Common myeloid progenitor, CD34-positive (primary cell): Measurements from ENCODE around the gene TPST2.

Experiments
- CTCF ChIA-PET: fragments of 350-600 bp; sonication (Branson Sonifier 250); formaldehyde crosslinking; loops from one replicate; lab custom pipeline; 2021; ENCODE audit warnings: antibody characterized with exemption; lab: Charles Lee
- POLR2A ChIA-PET: fragments of 350-600 bp; sonication (Branson Sonifier 250); formaldehyde crosslinking; loops from one replicate; lab custom pipeline; 2021; ENCODE audit warnings: antibody characterized with exemption; lab: Charles Lee
- DNase-seq, 3 donors: peaks; one replicate each; pipeline versions ENCODE4 v3.0.0 to v3.0.0-alpha.2; 2013
- H3K27ac ChIP-seq, 2 experiments: 1 replicate in 1 of 2; 2 replicates in 1 of 2; pipeline ENCODE4 v1.7.0; 2013; ENCODE audit warnings: inconsistent platforms in 2 of 2, low read length in 2 of 2, mild to moderate bottlenecking in 2 of 2, low read depth in 1 of 2, moderate library complexity in 1 of 2; ENCODE audit not compliant: severe bottlenecking in 2 of 2, insufficient read depth in 1 of 2, poor library complexity in 1 of 2
- H3K27me3 ChIP-seq, 5 experiments: replicated peaks in 2 of 5; 1 replicate in 3 of 5; 2 replicates in 2 of 5; pipeline versions ENCODE4 v1.6.1 to v1.7.0; 2013; ENCODE audit warnings: low read length in 4 of 5, mild to moderate bottlenecking in 2 of 5, moderate library complexity in 2 of 5, inconsistent platforms in 1 of 5; ENCODE audit not compliant: insufficient read depth in 5 of 5, control insufficient read depth in 4 of 5
- H3K36me3 ChIP-seq, 4 experiments: 1 replicate in 2 of 4; 2 replicates in 2 of 4; pipeline versions ENCODE4 v1.6.1 to v1.7.0; 2013; ENCODE audit warnings: low read length in 3 of 4, control low read depth in 1 of 4, mild to moderate bottlenecking in 1 of 4; ENCODE audit not compliant: control insufficient read depth in 4 of 4, insufficient read depth in 4 of 4
- H3K4me1 ChIP-seq, 4 experiments: 1 replicate in 3 of 4; 2 replicates in 1 of 4; pipeline versions ENCODE4 v1.6.1 to v1.7.1; 2013; ENCODE audit warnings: low read length in 3 of 4, mild to moderate bottlenecking in 3 of 4, control low read depth in 1 of 4, inconsistent platforms in 1 of 4, moderate library complexity in 1 of 4; ENCODE audit not compliant: control insufficient read depth in 4 of 4, insufficient read depth in 4 of 4; ENCODE audit errors: control extremely low read depth in 1 of 4
- H3K4me3 ChIP-seq, 7 experiments: 1 replicate in 4 of 7; 2 replicates in 3 of 7; pipeline versions ENCODE4 v1.5.1 to v1.7.0; 2013; ENCODE audit warnings: mild to moderate bottlenecking in 7 of 7, low read length in 6 of 7, moderate library complexity in 6 of 7, inconsistent platforms in 2 of 7, low read depth in 2 of 7, control low read depth in 1 of 7; ENCODE audit not compliant: insufficient read depth in 4 of 7, control insufficient read depth in 1 of 7; ENCODE audit errors: extremely low read depth in 1 of 7
- H3K9me3 ChIP-seq, 5 experiments: 1 replicate in 4 of 5; 2 replicates in 1 of 5; pipeline versions ENCODE4 v1.6.1 to v1.7.1; 2013; ENCODE audit warnings: low read length in 4 of 5, mild to moderate bottlenecking in 2 of 5, inconsistent platforms in 1 of 5, low read depth in 1 of 5, moderate library complexity in 1 of 5; ENCODE audit not compliant: control insufficient read depth in 4 of 5, insufficient read depth in 2 of 5; ENCODE audit errors: control extremely low read depth in 1 of 5
- WGBS: methylation state at CpG from one replicate; pipeline ENCODE4 v1.1.5; 2013; ENCODE audit not compliant: insufficient coverage; 5-methylcytosine and 5-hydroxymethylcytosine counted together

The TPST2 gene

DNA sequence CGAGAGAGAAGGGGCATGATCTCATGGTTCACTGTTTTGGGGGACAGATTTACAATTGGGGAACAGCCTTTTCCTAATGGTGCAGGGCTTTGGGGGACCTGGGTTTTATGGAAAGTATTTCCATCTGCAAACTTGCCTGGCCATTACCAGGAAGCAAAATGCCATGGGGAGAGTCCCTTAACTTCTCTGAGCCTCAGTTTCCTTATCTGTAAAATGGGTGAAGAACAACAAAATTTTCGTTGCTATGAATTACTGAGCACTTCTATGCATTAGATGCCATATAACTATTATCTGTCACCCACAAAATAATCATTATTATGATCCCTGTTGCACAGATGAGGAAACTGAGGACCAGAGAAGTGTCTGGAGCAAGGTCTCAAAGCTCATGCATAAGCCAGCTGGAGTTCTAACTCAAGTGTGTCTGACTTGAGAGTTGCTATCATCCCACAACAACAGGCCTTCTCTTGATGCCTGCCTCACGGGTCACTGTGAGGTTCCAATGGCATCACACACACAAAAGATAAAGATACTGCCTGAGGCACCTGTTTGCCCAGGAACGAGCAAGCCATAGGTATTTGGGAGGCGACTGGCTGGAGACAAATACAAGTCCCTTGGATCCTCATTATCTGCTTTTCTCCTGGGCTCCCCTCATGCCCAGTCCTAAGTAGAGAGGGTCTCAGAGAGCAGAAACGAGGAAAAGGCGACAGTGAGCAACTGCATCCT is 15.8 kb downstream of the TPST2 start:
- peak overlapping the region in 1 of 2 experiments; percentile 73 for H3K27ac ChIP-seq
- no peaks in the 10 kb centered on the region for H3K27me3 ChIP-seq
- ChIA-PET CTCF (interaction anchor here (1.4 kb wide), 2 partner anchors 23 to 61 kb away, joined by 3 read pairs; no protein-coding TSS in a partner anchor), POLR2A (no interaction called here)
- peaks cover 25 to 80% (median 63%) of the 10 kb centered on the region in 4 experiments for H3K4me1 ChIP-seq
- peaks cover 0 to 5% (median 0%) of the 10 kb centered on the region in 4 experiments for H3K36me3 ChIP-seq
- no peaks in the 10 kb centered on the region for H3K9me3 ChIP-seq
- no peak for DNase-seq
- 63% methylated on average over 3 of the region's 7 CpGs for WGBS
- H3K4me3 ChIP-seq: peak overlapping the region in 2 of 7 experiments; percentile 11 to 38

- WGBS: 2% methylated on average over 9 of the region's 10 CpGs
- ChIA-PET POLR2A (interaction anchor here (0.7 to 1.5 kb wide), 3 partner anchors 27 to 90 kb away, joined by 3 read pairs; partner anchors contain the start of genes HPS4 and SRRD), CTCF (interaction anchor here (0.6 to 2.3 kb wide), 8 partner anchors 8 to 72 kb away, joined by 3 to 8 read pairs (median 3); no protein-coding TSS in a partner anchor)
- Histone ChIP-seq H3K27me3 (no peaks in the 10 kb centered on the region), H3K4me1 (peaks cover 25 to 77% (median 59%) of the 10 kb centered on the region in 4 experiments), H3K9me3 (no peaks in the 10 kb centered on the region), H3K4me3 (peak overlapping the region in 3 of 7 experiments; percentile 14 to 38 (median 28)), H3K36me3 (peaks cover 0 to 3% (median 0%) of the 10 kb centered on the region in 4 experiments), H3K27ac (peak overlapping the region in 1 of 2 experiments; percentile 73)
- peak; percentile 79 to 96 (median 92) for DNase-seq
Observed at GRCh38 chr22:26573026-26573662, 16.8 kb downstream of the TPST2 start.

DNA sequence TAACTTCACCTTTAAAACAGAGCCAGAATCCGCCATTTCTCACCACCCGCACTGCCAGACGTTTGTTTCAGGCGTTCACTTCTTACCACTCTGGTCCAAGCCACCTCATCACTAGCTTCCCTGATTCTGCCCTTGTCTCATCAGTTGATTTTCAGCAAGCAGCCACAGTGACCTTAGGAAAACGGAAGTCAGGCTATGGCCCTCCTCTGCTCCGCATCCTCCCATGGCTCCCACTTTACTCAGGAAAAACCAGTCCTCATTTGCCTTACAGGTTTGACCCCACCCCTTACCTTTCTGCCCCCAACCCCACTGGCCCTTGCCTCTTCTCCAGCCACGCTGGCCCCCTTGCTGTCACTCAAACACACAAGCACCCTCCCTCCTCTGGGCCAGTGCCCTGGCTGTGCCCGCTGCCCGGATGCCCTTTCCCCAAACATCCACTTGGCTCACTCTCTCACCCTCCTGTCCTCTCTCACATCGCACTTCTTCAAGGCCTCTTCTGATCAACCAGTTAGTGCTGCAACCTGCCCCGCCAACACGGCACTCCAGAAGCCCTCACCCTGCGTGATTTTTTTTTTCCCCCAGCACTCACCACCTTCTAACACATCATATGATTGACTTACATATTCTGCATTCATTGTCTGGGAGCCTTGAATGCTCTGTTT is 18.9 kb downstream of the TPST2 start:
- no peak for DNase-seq
- no peak overlapping the region for H3K27ac ChIP-seq
- H3K4me3 ChIP-seq: no peak overlapping the region
- H3K9me3 ChIP-seq: no peaks in the 10 kb centered on the region
- no peaks in the 10 kb centered on the region for H3K27me3 ChIP-seq
- 90% methylated on average over 13 of the region's 13 CpGs for WGBS
- POLR2A ChIA-PET: no interaction called here
- CTCF ChIA-PET: interaction anchor here (0.7 to 1.5 kb wide), 3 partner anchors 8 to 16 kb away, joined by 3 to 5 read pairs (median 3); no protein-coding TSS in a partner anchor
- peaks cover 0 to 3% (median 0%) of the 10 kb centered on the region in 4 experiments for H3K36me3 ChIP-seq
- peaks cover 19 to 77% (median 55%) of the 10 kb centered on the region in 4 experiments for H3K4me1 ChIP-seq

DNA sequence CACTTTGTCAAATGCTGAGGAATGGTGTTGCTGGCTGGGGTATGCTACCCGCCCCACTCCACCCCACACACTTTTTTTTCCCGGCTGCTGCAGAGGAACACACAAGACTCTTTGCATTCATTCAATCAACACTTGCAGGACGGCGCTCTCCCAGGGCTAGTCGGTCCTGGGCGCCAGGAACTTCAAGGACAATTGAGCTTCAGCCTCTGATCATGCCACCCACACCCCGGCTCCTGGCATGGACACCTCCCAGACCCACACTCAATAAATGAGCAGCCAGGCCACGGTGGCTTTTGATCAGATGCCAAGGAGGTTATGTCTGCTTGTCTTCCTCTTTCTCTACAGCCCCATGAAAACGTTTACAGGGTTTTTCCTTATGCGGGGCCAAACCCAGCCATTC is 19.8 kb downstream of the TPST2 start:
- no peaks in the 10 kb centered on the region for H3K9me3 ChIP-seq
- no peak overlapping the region for H3K27ac ChIP-seq
- peaks cover 18 to 76% (median 54%) of the 10 kb centered on the region in 4 experiments for H3K4me1 ChIP-seq
- ChIA-PET POLR2A (no interaction called here), CTCF (interaction anchor here (0.7 to 1.5 kb wide), 2 partner anchors 13 to 15 kb away, joined by 3 read pairs; no protein-coding TSS in a partner anchor)
- H3K36me3 ChIP-seq: peaks cover under 1 to 6% (median 2%) of the 10 kb centered on the region in 4 experiments
- H3K27me3 ChIP-seq: no peaks in the 10 kb centered on the region
- DNase-seq: peak in 2 of 3 donors; percentile 80 to 82
- WGBS: 2% methylated on average over 10 of the region's 10 CpGs
- peak overlapping the region in 2 of 7 experiments; percentile 16 to 26 for H3K4me3 ChIP-seq

DNA sequence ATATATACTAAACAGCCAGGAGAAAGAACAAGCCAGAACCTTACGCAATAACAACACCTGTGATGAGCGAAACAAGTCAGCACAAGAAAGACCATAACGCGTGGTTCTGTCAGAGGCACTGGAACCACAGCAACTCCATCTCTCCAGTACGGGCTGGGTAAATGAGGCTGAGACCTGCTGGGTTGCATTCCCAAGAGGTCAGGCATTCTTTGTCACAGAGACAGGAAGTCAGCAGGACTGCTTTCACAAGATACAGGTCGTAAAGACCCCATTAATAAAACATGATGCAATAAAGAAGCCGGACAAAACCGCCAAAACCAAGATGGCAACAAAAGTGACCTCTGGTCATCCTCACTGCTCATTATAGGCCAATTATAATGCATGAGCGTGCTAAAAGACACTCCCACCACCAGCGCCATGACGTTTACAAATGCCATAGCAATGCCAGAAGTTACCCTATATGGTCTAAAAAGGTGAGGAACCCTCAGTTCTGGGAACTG is 21.7 kb downstream of the TPST2 start:
- 85% methylated on average over 9 of the region's 11 CpGs for WGBS
- Histone ChIP-seq H3K36me3 (peaks cover 4 to 15% (median 10%) of the 10 kb centered on the region in 4 experiments), H3K4me3 (no peak overlapping the region), H3K4me1 (peaks cover 7 to 57% (median 39%) of the 10 kb centered on the region in 4 experiments), H3K27ac (no peak overlapping the region), H3K9me3 (no peaks in the 10 kb centered on the region), H3K27me3 (no peaks in the 10 kb centered on the region)
- DNase-seq: no peak
- ChIA-PET POLR2A (interaction anchor here (1.3 kb wide), 1 partner anchor 15 kb away, joined by 3 read pairs; no protein-coding TSS in a partner anchor), CTCF (no interaction called here)

DNA sequence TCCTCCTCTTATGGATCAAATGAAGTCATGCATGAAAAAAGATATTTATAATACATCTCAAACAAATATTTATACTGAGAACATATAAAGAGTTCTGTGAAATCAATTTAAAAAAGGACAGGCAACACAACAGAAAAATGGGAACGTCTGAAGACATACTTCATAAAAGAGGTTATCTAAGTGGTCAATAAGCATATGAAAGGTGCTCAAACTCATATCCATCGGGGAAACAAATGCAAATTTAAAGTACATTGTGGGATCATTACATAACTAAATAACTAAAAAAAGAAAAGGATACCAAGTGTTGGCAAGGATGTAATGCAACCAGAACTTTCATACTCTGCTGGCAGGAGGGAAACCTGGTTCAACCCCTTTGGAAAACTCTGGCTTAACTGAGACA is 22.3 kb downstream of the TPST2 start:
- H3K4me1 ChIP-seq: peaks cover 5 to 51% (median 33%) of the 10 kb centered on the region in 4 experiments
- peaks cover 4 to 15% (median 10%) of the 10 kb centered on the region in 4 experiments for H3K36me3 ChIP-seq
- ChIA-PET POLR2A (no interaction called here), CTCF (no interaction called here)
- H3K4me3 ChIP-seq: no peak overlapping the region
- no peaks in the 10 kb centered on the region for H3K9me3 ChIP-seq
- DNase-seq: no peak
- 100% methylated on average over 1 of the region's 2 CpGs for WGBS
- H3K27me3 ChIP-seq: no peaks in the 10 kb centered on the region
- H3K27ac ChIP-seq: no peak overlapping the region
